RKO (cell line): ENCODE data around the gene TMEM14A.
"Not testable (repeated sequence)": the region's sequence is repeated elsewhere in the genome, so short reads cannot be mapped to it uniquely, and the experiment has no call there.

ENCODE experiments used
- DNase-seq: peaks from one replicate; pipeline ENCODE4 v3.0.0-alpha.2; 2016; ENCODE audit warnings: low spot score

TMEM14A gene, protein sequence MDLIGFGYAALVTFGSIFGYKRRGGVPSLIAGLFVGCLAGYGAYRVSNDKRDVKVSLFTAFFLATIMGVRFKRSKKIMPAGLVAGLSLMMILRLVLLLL

DNA sequence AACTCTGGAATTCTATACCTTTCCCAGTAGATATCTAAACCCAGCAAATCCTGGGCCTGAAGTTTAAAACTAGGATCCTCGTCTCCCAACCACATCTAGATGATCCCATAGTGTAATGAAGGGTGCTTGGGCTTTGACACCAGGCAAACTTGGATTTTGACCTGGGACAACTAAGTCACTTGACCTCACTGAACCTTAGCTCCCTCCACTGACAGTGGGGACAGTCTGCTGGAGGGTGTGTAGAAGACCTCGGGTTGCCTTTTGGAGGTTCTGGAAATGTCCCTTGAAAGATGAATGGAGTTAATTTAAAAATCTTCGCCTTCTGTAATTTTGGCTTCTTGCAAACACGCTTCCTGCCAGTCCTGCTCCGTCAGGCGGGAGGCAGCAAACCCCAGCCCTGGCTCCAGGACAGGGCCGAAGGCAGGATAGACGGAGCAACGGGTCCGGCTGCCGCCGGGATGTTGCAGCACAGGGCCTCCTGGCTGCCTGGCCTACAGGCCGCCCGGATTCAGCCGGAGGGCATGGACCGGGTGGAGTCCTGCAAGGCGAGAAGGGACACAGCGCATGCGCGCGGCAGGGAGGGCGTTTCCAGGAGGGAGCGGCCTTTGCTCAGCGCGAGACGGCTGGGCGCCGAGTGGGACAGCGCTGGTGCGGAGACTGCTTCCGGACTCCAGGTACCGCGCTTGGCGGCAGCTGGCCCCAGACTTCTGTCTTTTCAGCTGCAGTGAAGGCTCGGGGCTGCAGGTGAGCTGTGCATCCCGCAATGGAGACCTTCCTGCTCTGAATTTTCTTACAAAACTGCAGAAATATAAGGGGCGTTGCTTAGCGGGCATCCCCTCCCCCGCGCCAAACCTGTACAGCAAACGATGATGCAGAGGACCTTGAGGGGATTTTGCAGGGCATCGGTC lies at the start of gene TMEM14A:
Gene TMEM14A (plus strand): TSS at position 612 of the 908 bp plus-strand sequence. CDS start 5,990 bp downstream, outside the sequence.
- DNase-seq, result peak; percentile 93

DNA sequence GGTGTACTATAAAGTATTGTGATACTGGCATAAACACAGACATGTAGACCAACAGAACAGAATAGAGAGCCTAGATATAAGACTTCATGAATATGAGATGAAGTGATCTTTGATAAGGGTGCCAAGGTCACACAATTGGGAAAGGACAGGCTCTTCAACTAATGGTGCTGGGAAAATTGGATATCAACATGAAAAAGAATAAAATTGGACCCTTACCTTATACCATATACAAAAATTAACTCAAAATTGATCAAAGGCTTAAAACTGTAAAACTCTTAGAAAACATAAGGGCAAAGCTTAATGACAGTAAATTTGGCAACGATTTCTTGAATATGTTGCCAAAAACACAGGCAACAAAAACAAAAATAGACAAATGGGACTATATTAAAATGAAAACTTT lies 49.3 kb upstream of the TMEM14A start:
- no peak for DNase-seq

DNA sequence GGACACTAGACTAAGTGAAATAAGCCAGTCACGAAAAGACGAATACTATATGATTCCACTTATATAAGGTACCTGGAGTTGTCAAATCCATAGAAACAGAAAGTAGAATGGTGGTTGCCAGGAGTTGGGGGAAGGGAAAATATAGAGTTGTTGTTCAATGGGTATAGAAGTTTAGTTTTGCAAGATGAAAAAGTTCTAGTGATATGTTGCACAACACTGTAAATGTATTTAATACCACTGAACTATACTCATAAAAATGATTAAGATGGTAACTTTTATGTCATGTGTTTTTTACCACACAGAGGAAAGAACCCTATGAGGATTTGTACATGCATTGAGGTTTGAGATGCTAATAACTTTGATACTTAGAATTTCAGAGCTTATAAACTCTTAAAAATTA lies 48.1 kb upstream of the TMEM14A start:
- DNase-seq, result no peak

DNA sequence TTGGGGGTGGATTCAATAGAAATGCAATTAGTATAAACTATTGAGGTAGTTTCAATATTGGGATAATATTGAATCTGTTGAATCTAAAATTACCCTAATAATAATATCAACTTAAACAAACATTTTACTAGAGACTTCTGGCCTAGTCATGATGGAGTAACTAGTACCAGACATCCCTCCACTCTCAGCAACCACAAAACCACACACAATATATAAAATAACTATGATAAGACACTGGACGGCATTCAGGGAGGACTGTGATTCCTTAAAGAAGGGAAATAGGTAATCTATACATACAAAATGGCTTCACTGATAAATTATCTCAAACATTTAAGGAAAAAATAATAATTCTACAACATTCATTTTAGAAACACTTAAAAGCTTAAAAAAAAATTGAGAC lies 38.9 kb upstream of the TMEM14A start:
- DNase-seq, result no peak

DNA sequence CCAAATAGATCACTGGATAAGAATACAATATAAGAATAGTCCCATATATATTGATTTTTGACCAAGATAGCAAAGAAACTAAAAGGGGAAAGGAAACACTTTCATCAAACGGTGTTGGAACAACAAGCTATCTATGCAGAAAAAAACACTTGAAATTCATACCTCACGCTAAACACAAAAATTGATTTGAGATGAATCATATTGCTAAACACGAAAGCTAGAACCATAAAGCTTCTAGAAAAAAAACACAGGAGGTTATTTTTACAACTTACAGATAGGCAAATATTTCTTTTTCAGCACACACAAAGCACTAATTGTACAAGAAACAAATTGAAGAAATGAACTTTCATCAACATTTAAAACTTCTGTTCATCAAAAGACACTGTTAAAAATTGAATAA lies 36.7 kb upstream of the TMEM14A start:
- no peak for DNase-seq

DNA sequence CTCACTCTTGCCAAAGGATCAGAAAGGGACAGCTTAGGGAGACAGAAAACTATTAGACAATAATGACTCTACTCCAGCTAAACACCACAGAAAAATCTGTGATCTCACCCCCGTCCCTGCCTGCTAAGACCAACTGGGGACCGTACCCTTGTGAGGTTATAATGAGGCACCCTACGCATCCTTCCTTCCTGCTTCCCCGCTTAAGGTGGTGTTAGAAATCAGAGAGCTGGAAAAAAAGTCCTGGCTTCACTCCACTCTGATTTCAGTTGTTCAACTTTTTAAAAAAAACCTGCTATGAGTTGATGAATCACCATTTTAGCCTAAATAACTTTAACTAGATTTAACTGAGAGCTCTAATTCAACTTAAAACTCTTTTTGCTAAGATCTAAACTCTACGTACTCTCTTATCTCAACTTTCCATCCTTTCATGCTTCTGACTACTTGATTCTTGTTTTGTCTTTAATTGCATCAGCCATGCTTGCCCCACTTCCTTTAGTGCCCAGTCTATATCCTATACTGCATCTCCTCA lies 35.8 kb upstream of the TMEM14A start:
- DNase-seq, result no peak

DNA sequence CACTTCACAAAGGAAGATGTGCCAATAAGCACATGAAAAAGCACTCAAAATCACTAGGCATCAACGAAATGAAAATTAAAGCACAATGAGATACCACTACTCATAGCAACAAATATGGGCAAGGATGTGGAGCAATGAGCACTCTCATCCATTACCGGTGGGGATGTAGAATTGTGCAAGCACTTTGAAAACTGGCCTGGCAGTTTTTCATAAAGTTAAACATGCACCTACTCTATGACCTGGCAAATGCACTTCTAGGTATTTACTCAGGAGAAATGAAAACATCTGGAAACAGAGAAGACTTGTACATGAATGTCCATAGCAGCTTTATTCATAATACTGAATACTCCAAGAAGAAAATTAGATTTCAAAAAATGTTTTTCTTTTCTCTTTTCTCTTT lies 34.1 kb upstream of the TMEM14A start:
- no peak for DNase-seq

DNA sequence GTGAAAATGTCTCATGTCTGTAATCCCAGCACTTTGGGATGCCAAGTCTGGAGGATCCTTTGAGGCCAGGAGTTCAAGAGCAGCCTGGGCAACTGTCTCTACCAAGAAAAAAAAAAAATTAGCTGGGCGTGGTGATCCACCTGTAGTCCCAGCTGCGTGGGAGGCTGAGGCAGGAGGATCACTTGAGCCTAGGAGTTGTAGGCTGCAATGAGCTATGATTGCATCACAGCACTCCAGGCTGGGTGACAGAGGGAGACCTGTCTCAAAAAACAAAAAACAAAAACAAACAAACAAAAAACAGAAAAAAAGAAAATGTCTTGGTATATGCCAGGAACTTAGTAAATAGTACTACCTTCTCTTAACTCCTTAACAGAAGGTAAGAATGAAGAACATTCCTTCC lies 31.4 kb upstream of the TMEM14A start:
- no peak for DNase-seq

DNA sequence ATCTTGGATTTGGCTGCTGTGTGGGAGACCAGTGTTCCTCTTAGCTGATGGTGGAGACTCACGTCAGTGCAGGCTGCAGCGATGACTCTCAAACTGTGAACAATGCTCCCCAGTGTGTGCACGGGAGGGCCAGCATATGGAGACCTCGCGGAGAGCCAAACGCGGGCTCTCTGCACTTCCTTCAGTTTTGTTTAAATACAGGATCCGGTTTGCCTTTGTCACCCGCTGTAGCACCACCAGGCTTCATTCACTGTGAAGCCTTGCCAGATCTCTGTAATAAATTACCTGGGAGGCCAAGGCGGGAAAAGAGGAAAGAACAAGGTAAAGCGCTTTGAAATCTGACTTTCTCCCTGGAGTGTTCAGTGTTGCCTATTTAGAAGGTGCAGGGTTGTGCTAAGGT lies 30.7 kb upstream of the TMEM14A start:
- DNase-seq, result no peak

DNA sequence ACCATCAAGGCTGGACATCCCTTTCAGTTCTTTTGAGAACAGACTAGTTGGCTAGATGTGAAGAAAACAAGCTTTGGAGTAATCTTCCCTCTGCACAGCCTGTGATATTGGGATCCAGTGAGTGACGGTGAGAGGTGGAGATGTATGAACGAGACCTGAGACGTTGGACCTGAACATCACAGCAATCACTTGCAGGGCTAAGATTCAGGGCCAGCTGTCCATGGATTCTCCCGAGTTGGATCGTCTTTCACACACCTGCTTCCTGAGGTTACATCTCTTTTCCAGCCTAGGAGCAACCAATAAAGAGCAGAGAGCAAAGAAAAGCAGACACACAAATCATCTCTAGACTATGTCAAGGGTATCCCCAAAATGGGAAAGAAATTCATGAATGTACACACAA lies 30.0 kb upstream of the TMEM14A start:
- no peak for DNase-seq

DNA sequence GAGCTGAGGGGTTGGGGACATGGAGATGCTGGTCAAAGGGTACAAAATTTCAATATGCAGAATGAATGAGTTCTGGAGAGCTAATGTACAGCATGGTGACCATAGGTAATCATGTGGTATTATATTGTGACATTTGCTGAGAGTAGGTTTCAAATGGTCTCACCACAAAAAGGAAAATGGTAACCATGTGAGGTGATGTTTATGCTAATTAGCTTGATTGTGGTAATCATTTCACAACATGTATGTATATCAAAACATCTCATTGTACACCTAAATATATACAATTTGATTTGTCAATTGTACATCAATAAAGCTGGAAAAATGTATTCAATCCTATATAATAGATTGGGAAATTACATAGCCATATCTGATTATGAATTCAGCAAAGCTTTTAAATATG lies 29.5 kb upstream of the TMEM14A start:
- DNase-seq, result no peak

DNA sequence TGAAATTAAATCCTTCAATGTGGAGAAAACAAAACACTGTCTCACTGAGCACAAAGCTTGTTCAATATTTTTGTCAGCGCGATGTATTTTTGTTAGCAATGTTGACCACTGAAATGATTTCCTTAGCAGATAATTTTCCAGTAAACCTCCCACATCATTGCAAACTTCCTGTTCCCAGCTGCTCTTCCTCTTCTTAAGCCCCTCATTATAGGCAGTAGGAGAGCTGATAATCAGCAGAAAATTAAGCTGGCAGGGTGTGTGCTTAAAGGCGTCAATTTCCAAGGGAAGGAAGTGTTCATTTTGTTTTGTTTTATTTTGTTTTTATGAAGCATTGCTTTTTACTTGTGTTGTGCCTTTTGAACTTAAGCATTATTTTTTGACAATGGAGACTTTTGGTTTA lies 29.1 kb upstream of the TMEM14A start:
- no peak for DNase-seq

DNA sequence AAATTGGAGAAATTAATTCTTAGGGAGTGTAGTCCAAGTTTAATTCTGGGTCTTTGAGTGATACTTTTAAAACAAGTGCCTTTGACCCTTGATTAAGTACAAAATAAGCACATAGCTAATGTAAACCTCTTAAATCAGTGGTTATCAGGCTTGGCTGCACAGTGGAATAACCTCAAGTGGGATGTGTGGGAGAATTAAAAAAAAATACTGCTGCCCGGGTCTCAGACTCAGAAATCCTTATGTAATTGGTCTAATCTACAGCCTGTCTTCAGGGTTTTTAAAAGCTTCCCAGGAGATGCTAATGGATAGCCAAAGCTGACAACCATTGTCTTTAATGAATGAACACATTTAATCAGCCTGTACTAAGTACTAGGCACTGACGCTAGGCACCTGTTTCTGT lies 28.5 kb upstream of the TMEM14A start:
- no peak for DNase-seq

DNA sequence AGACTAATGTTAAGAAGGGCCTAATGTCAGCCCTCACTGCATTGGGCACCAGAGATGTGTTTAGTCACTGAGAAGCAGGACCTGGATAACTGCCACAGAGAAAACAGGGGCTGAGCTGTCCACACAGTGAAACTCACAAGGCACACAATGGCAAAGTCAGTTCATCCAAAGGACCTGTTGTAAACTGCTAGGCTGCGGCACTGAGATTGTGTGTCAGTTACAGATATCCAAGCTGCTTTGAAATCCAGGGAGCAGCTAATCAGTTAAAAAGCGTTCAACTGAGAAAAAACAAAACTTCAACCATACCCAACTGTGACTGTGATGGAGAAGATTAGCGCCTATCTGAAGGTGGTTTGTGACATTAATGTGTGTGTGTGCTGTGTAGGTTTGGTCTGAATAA lies 27.8 kb upstream of the TMEM14A start:
- DNase-seq, result no peak

DNA sequence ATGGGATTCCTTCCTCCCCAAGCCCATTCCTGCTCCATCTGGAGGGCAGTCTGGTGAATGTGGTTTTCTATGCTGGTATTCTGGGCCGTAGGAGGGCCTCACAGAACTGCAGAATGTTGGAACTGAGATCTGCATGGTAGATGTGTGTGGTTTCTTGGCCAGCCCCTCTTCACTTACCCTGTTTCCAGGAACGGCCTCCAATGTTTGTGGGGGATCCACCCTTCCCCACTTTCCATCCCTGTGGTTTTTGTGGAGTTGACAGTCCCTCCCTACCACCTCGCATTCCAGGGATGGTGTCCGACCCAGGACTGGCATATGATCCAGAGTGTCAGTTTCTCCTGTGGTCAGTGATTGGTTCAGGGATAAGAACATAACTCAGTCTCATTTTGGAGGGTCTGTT lies 26.7 kb upstream of the TMEM14A start:
- DNase-seq, result no peak

DNA sequence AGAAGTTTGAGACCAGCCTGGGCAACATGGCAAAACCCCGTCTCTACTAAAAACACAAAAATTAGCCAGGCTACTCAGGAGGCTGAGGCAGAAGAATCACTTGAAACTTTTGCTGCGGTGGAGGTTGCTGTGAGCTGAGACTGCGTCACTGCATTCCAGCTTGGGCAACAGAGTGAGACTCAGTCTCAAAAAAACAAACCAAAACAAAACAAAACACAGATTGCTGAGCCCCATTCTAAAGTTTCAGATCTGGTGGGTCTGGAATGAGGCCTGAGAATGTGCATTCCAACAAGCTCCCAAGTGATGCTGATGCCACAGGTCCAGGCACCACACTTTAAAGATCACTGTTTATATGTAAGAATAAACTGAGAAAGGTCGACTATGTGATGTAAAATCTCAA lies 24.9 kb upstream of the TMEM14A start:
- no peak for DNase-seq

DNA sequence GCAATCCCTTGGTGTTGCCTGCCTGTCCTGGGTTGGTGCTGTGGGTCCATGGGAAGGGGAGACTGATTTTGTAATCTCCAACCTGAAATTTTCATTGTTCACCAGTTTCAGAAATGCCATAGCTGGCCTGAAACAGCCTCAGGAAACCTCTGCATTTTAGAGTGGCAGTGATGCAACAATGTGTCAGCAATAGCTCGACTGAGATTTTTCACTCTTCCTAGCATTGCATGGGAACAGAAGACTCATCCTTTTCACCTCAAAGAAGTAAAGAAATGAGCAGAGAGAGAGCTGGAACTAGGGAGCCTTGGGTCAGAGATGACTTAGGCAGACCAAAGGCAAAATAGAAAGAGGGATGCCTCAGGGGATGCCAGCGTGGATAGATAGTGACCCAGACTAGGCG lies 23.7 kb upstream of the TMEM14A start:
- no peak for DNase-seq

DNA sequence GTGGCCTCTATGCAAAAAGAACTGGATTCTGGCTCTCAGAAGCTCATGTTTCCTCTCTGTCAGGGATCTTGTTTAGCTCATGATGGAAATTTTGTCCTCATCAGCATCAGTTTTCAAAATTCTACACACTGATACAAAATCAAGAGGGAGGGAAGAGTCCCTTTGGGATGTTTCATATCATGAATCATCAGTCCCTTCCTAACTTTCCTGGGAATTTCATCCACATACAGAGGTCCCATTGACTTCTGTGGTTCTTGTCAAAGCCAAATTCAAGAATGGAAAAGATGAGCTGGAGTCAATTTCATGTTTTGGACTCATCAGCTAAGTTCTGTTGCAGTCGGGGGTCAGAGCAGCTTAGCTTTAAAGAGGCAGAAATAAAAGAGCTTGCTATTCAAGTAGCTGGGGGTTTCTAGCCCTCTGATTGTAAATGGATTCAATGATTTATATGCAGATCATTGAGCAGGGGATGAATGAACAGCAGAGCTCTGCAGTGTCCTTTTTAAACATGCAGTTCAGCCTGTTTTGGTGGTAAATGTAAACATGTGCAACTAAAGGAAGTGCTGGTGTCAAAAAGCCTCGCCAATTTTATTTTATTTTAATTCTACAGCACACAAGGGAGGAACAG lies 21.3 kb upstream of the TMEM14A start:
- no peak for DNase-seq

DNA sequence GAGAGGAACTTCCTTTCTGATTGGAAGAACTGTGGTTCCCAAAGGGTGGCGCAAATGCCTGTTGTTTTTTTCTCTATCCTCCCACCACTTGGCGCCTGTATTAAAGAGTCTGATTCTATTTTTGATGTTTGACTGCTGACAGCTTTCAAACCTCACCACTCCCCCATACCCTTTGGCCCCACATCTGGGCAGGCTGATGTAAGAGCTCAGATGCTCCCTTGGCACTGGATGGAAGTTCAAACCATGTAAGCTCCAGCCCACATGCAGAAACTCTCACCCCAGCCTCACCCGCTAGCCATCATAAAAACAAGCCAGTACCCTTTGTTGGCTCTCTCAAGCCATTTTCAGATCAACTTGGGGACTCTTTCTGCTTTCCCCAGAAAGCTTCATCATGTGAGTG lies 20.0 kb upstream of the TMEM14A start:
- no peak for DNase-seq

DNA sequence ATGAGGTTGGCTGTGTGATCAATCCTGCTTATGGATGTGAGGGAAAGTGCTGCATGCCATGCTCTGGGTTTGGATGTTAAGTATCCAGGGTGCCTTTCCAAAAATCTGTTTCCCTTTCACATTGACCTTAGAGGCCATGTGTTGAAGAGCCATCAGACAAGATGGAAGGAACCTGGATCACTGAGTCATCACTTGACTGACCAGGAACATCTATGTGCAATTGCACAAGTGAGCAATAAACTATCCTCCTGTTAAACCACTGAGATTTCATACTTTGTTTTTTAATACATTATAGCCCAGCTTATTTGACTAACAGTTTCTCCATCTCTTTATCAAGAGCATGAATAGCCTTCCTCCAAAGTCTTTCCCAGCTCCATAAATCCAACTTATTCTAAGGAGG lies 17.8 kb upstream of the TMEM14A start:
- DNase-seq, result no peak

DNA sequence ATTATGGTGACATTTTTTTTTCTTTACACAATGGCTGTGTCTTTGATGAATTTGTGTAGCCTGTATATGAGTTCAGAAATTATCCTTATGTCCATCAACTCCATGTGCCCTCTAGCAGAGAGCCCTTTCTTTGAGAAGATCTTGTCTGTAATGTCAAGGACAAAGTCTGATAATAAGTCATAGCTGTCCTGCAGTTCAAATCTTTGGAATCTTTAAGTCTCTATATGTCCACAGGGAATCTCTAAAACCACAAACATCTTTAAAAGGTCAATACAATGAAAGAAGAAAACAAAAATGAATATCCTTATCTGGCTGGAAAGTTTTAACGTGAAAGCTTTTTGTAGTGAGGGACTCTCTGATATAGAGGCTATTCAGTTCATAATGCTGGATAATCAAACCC lies 16.9 kb upstream of the TMEM14A start:
- no peak for DNase-seq

DNA sequence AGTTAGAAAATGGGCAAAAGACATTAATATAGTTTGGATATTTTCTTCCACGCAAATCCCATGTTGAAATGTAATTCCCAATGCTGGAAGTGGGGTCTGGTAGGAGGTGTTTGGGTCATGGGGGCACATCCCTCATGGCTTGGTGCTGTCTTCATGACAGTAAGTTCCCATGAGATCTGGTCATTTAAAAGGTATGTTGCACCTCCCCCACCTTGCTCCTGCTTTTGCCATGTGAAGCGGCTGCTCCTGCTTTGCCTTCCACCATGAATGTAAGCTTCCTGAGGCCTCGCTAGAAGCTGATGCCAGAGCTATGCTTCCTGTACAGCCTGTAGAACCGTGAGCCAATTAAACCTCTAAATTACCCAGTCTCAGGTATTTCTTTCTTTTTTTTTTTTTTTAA lies 16.3 kb upstream of the TMEM14A start:
- DNase-seq, result no peak

DNA sequence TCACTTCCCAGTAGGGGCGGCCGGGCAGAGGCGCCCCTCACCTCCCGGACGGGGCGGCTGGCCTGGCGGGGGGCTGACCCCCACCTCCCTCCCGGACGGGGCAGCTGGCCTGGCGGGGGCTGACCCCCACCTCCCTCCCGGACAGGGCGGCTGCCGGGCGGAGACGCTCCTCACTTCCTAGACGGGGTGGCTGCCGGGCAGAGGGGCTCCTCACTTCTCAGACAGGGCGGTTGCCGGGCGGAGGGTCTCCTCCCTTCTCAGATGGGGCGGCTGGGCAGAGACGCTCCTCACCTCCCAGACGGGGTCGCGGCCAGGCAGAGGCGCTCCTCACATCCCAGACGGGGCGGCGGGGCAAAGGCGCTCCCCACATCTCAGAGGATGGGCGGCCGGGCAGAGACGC lies 15.0 kb upstream of the TMEM14A start:
- DNase-seq, result not testable (repeated sequence)
